ENCODE data around the gene MRPS7. TPM values are rescaled to one million over a fixed set of nuclear protein-coding genes. Genes with fewer than 3 reads are reported as not detected.

The MRPS7 gene
- total RNA-seq, 2 donors from 2014 or later: 81.0 to 82.5 TPM

- H3K27me3 ChIP-seq (ENCODE audit: control insufficient read depth, insufficient read depth, low read length, poor library complexity, severe bottlenecking): no peaks in the 10 kb centered on the region
- no peak overlapping the region for H3K4me3 ChIP-seq (ENCODE audit: low read length)
- 88 to 93% methylated on average over 13 to 14 of the region's 14 CpGs for WGBS, 2 experiments (ENCODE audit: insufficient coverage in 1 of 2, insufficient read length in 1 of 2)
- Mint-ChIP-seq H3K27me3 (ENCODE audit: insufficient read depth) (no peaks in the 10 kb centered on the region), H3K27ac (no peak overlapping the region), H3K9me3 (no peaks in the 10 kb centered on the region), H3K36me3 (ENCODE audit: low read depth) (peaks cover 14% of the 10 kb centered on the region), H3K4me1 (peaks cover 16% of the 10 kb centered on the region), H3K4me3 (no peak overlapping the region)
- peaks cover 19% of the 10 kb centered on the region for H3K36me3 ChIP-seq (ENCODE audit: control insufficient read depth, insufficient read depth, low read length)
- DNase-seq: no peak
- no peak overlapping the region for H3K9ac ChIP-seq (ENCODE audit: extremely low read depth, low read length, poor library complexity, severe bottlenecking)
- peaks cover 3% of the 10 kb centered on the region for H3K4me1 ChIP-seq (ENCODE audit: control insufficient read depth, insufficient read depth, low read length)
- H3K27ac ChIP-seq (ENCODE audit: low read depth, low read length): no peak overlapping the region
- H3K9me3 ChIP-seq (ENCODE audit: control insufficient read depth, low read length): no peaks in the 10 kb centered on the region
- TF ChIP-seq CTCF (conservative IDR thresholded peaks at IDR 0.05): no peak
These were observed 52.4 kb downstream of the MRPS7 start for GRCh38 chr17:75313941-75314551.

- no peak for DNase-seq
- H3K27me3 ChIP-seq (ENCODE audit: control insufficient read depth, insufficient read depth, low read length, poor library complexity, severe bottlenecking): no peaks in the 10 kb centered on the region
- no peak overlapping the region for H3K4me3 Mint-ChIP-seq
- peaks cover 10% of the 10 kb centered on the region for H3K4me1 Mint-ChIP-seq
- no peak overlapping the region for H3K27ac ChIP-seq (ENCODE audit: low read depth, low read length)
- no peaks in the 10 kb centered on the region for H3K9me3 Mint-ChIP-seq
- TF ChIP-seq CTCF (conservative IDR thresholded peaks at IDR 0.05): no peak
- H3K27me3 Mint-ChIP-seq (ENCODE audit: insufficient read depth): no peaks in the 10 kb centered on the region
- H3K4me1 ChIP-seq (ENCODE audit: control insufficient read depth, insufficient read depth, low read length): no peaks in the 10 kb centered on the region
- H3K36me3 ChIP-seq (ENCODE audit: control insufficient read depth, insufficient read depth, low read length): peaks cover 31% of the 10 kb centered on the region
- 87 to 92% methylated on average over 15 to 19 of the region's 19 CpGs for WGBS, 2 experiments (ENCODE audit: insufficient coverage in 1 of 2, insufficient read length in 1 of 2)
- peaks cover 28% of the 10 kb centered on the region for H3K36me3 Mint-ChIP-seq (ENCODE audit: low read depth)
- no peak overlapping the region for H3K27ac Mint-ChIP-seq
- H3K4me3 ChIP-seq (ENCODE audit: low read length): no peak overlapping the region
- H3K9me3 ChIP-seq (ENCODE audit: control insufficient read depth, low read length): no peaks in the 10 kb centered on the region
- H3K9ac ChIP-seq (ENCODE audit: extremely low read depth, low read length, poor library complexity, severe bottlenecking): no peak overlapping the region
These were observed 54.0 kb downstream of the MRPS7 start for GRCh38 chr17:75315541-75316243.

Other genes with a start within 250 kb of the MRPS7 start
- 10 to 100 TPM; 29.7 to 30.1 TPM for gene MRPL58, start 249.2 kb upstream of the MRPS7 start, total RNA-seq
- 100 to 1,000 TPM; 244 to 295 TPM for gene ATP5PD, start 214.9 kb upstream of the MRPS7 start, total RNA-seq
- gene KCTD2, start 214.7 kb upstream of the MRPS7 start, total RNA-seq: 10 to 100 TPM; 27.7 to 32.8 TPM
- gene SLC16A5, start 173.9 kb upstream of the MRPS7 start, total RNA-seq: 10 to 100 TPM; 28.8 to 54.0 TPM
- gene ARMC7, start 151.9 kb upstream of the MRPS7 start, total RNA-seq: 10 to 100 TPM; 20.0 to 26.6 TPM
- 10 to 100 TPM; 69.1 to 80.3 TPM for gene NT5C, start 130.1 kb upstream of the MRPS7 start, total RNA-seq
- gene JPT1, start 107.4 kb upstream of the MRPS7 start, total RNA-seq: 100 to 1,000 TPM; 148 to 156 TPM
- gene SUMO2, start 78.9 kb upstream of the MRPS7 start, total RNA-seq: 100 to 1,000 TPM; 586 to 714 TPM
- gene NUP85, start 56.2 kb upstream of the MRPS7 start, total RNA-seq: 100 to 1,000 TPM; 105 to 117 TPM
- 10 to 100 TPM; 64.9 to 73.2 TPM for gene GGA3, start 273 bp upstream of the MRPS7 start, total RNA-seq
- 10 to 100 TPM; 17.9 to 28.6 TPM for gene MIF4GD, start 9.4 kb downstream of the MRPS7 start, total RNA-seq
- gene SLC25A19, start 27.6 kb downstream of the MRPS7 start, total RNA-seq: 10 to 100 TPM; 10.6 to 10.7 TPM
- 10 to 100 TPM; 85.5 to 86.6 TPM for gene GRB2, start 143.8 kb downstream of the MRPS7 start, total RNA-seq
- 100 to 1,000 TPM in 1 of 2 donors, 10 to 100 TPM in 1; 96.0 to 106 TPM for gene TMEM94, start 194.8 kb downstream of the MRPS7 start, total RNA-seq

All from endodermal cell (in vitro differentiated cells).